Esophagus muscularis mucosa (tissue), 4 donors: ENCODE results near the gene OR2J2. TPM values are rescaled to one million over a fixed set of nuclear protein-coding genes. Genes with fewer than 3 reads are reported as not detected.
"Not testable (repeated sequence)": the region's sequence is repeated elsewhere in the genome, so short reads cannot be mapped to it uniquely, and the experiment has no call there.

Experiments used
- DNase-seq: peaks from one replicate; pipeline ENCODE4 v3.0.0-alpha.2; 2017; ENCODE audit errors: extremely low spot score
- H3K27ac ChIP-seq, 4 donors: fragments of 200-600 bp; sonication (generic); replicated peaks in 1 of 4; 1 replicate in 3 of 4; 2 replicates in 1 of 4; pipeline ENCODE4 v1.5.1; 2016 to 2019; ENCODE audit warnings: mild to moderate bottlenecking in 1 of 4
- H3K27me3 ChIP-seq, 4 donors: fragments of 200-600 bp; sonication (generic); one replicate each; pipeline versions ENCODE4 v1.5.1 to v1.6.0; 2016 to 2019
- H3K36me3 ChIP-seq, 4 donors: fragments of 200-600 bp; sonication (generic); one replicate each; pipeline ENCODE4 v1.5.1; 2016 to 2019
- H3K4me1 ChIP-seq, 4 donors: fragments of 200-600 bp; sonication (generic); one replicate each; pipeline ENCODE4 v1.5.1; 2016 to 2019
- H3K4me3 ChIP-seq, 4 donors: fragments of 200-600 bp; sonication (generic); 1 replicate in 2 of 4; 2 replicates in 2 of 4; pipeline ENCODE4 v1.5.1; 2016 to 2019; ENCODE audit warnings: mild to moderate bottlenecking in 4 of 4, moderate library complexity in 1 of 4
- H3K9me3 ChIP-seq, 4 donors: fragments of 200-600 bp; sonication (generic); 1 replicate in 3 of 4; 2 replicates in 1 of 4; pipeline ENCODE4 v1.5.1; 2016 to 2019
- CTCF ChIP-seq, 3 experiments: fragments of 200-600 bp in 2 of 3; fragments of 450-650 bp in 1 of 3; sonication (generic) in 2 of 3; IDR thresholded peaks; one replicate each; pipeline ENCODE4 v1.5.1; 2017 to 2019; ENCODE audit warnings: antibody characterized with exemption in 3 of 3, mild to moderate bottlenecking in 2 of 3, moderate library complexity in 1 of 3
- EP300 ChIP-seq: sonication (generic); formaldehyde crosslinking; IDR thresholded peaks from one replicate; pipeline ENCODE4 v1.6.1; 2017; ENCODE audit warnings: antibody characterized with exemption
- POLR2A ChIP-seq: fragments of 450-650 bp; IDR thresholded peaks from one replicate; pipeline ENCODE4 v1.6.1; 2017; ENCODE audit warnings: antibody characterized with exemption, moderate library complexity, mild to moderate bottlenecking, low read depth
- POLR2AphosphoS5 ChIP-seq, 2 donors: sonication (generic); formaldehyde crosslinking; IDR thresholded peaks; one replicate each; pipeline ENCODE4 v1.6.1; 2017; ENCODE audit warnings: antibody characterized with exemption in 2 of 2
- WGBS: methylation state at CpG from one replicate; pipeline ENCODE4 v1.1.5; 2018; 5-methylcytosine and 5-hydroxymethylcytosine counted together
- intact Hi-C: fragments of 100-400 bp; cut with DNase I; formaldehyde crosslinking; loops from one replicate; pipeline ENCODE4 v1.15.1; 2023
- total RNA-seq, 4 donors: library from RNA; depleted of rRNA; stranded (reverse); fragments of >200 nt; gene quantifications; one replicate each; pipeline versions ENCODE4 v1.1.0 to v1.2.1, GENCODE V29; 2016

The OR2J2 gene
- total RNA-seq, 4 donors from 2014 or later = not detected

- Histone ChIP-seq H3K27me3 (no peaks in the 10 kb centered on the region), H3K36me3 (no peaks in the 10 kb centered on the region), H3K9me3 (no peaks in the 10 kb centered on the region), H3K4me1 (no peaks in the 10 kb centered on the region), H3K27ac (no peak overlapping the region), H3K4me3 (no peak overlapping the region)
- WGBS = 88% methylated on average over 1 of the region's 1 CpG
- intact Hi-C loops = no loop called here
- TF ChIP-seq EP300 (no peak), POLR2AphosphoS5 (IDR thresholded peaks at IDR 0.05) (no peak), POLR2A (no peak), CTCF (IDR thresholded peaks at IDR 0.05) (no peak)
- no peak for DNase-seq
These were observed 1.0 kb downstream of the OR2J2 start for GRCh38 chr6:29171736-29172135.

GRCh38 chr6:29183594-29183993 is 12.9 kb downstream of the OR2J2 start:
- no peak for TF ChIP-seq POLR2AphosphoS5 (IDR thresholded peaks at IDR 0.05)
- TF ChIP-seq CTCF (IDR thresholded peaks at IDR 0.05) = no peak
- TF ChIP-seq POLR2A = no peak
- no peak for TF ChIP-seq EP300
- intact Hi-C loops = no loop called here
- Histone ChIP-seq H3K9me3 (peaks cover 0 to 13% (median 4%) of the 10 kb centered on the region in 4 donors), H3K4me3 (no peak overlapping the region), H3K27ac (no peak overlapping the region), H3K27me3 (no peaks in the 10 kb centered on the region), H3K36me3 (no peaks in the 10 kb centered on the region), H3K4me1 (no peaks in the 10 kb centered on the region)
- 74% methylated on average over 1 of the region's 1 CpG for WGBS
- DNase-seq = no peak

- H3K9me3 ChIP-seq = peaks cover 0 to 20% (median 4%) of the 10 kb centered on the region in 4 donors
- 42% methylated on average over 1 of the region's 1 CpG for WGBS
- intact Hi-C loops, H3K27me3 ChIP-seq, H3K27ac ChIP-seq, DNase-seq, H3K4me3 ChIP-seq, H3K36me3 ChIP-seq, H3K4me1 ChIP-seq: not testable (repeated sequence)
These were observed 18.0 kb downstream of the OR2J2 start for GRCh38 chr6:29188659-29189058.

GRCh38 chr6:29200767-29201662 is 30.3 kb downstream of the OR2J2 start:
- Histone ChIP-seq H3K4me1 (no peaks in the 10 kb centered on the region), H3K27ac (no peak overlapping the region), H3K9me3 (no peaks in the 10 kb centered on the region), H3K4me3 (no peak overlapping the region), H3K36me3 (no peaks in the 10 kb centered on the region), H3K27me3 (no peaks in the 10 kb centered on the region)
- no peak for TF ChIP-seq POLR2A
- no peak for TF ChIP-seq POLR2AphosphoS5 (IDR thresholded peaks at IDR 0.05)
- TF ChIP-seq CTCF (IDR thresholded peaks at IDR 0.05) = no peak
- TF ChIP-seq EP300 = no peak
- intact Hi-C loops = no loop called here
- whole genome bisulfite sequencing = 81% methylated on average over 11 of the region's 22 CpGs
- no peak for DNase-seq

- no peak for DNase-seq
- no peaks in the 10 kb centered on the region for H3K36me3 ChIP-seq
- H3K27ac ChIP-seq = no peak overlapping the region
- TF ChIP-seq CTCF (IDR thresholded peaks at IDR 0.05) = no peak
- TF ChIP-seq POLR2A = no peak
- no peak for TF ChIP-seq POLR2AphosphoS5 (IDR thresholded peaks at IDR 0.05)
- TF ChIP-seq EP300 = no peak
- H3K9me3 ChIP-seq = no peaks in the 10 kb centered on the region
- WGBS = 79% methylated on average over 3 of the region's 3 CpGs
- intact Hi-C loops = no loop called here
- H3K4me1 ChIP-seq = no peaks in the 10 kb centered on the region
- H3K27me3 ChIP-seq = no peaks in the 10 kb centered on the region
- H3K4me3 ChIP-seq = no peak overlapping the region
These were observed 31.3 kb downstream of the OR2J2 start for GRCh38 chr6:29201966-29202365.
